ENCODE measurements around the gene ECSIT.
A peak's percentile ranks its signal among the peaks of the same experiment; 100 is the strongest.
"Not testable (repeated sequence)": the region's sequence is repeated elsewhere in the genome, so short reads cannot be mapped to it uniquely, and the experiment has no call there.

ECSIT gene, protein sequence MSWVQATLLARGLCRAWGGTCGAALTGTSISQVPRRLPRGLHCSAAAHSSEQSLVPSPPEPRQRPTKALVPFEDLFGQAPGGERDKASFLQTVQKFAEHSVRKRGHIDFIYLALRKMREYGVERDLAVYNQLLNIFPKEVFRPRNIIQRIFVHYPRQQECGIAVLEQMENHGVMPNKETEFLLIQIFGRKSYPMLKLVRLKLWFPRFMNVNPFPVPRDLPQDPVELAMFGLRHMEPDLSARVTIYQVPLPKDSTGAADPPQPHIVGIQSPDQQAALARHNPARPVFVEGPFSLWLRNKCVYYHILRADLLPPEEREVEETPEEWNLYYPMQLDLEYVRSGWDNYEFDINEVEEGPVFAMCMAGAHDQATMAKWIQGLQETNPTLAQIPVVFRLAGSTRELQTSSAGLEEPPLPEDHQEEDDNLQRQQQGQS

DNA sequence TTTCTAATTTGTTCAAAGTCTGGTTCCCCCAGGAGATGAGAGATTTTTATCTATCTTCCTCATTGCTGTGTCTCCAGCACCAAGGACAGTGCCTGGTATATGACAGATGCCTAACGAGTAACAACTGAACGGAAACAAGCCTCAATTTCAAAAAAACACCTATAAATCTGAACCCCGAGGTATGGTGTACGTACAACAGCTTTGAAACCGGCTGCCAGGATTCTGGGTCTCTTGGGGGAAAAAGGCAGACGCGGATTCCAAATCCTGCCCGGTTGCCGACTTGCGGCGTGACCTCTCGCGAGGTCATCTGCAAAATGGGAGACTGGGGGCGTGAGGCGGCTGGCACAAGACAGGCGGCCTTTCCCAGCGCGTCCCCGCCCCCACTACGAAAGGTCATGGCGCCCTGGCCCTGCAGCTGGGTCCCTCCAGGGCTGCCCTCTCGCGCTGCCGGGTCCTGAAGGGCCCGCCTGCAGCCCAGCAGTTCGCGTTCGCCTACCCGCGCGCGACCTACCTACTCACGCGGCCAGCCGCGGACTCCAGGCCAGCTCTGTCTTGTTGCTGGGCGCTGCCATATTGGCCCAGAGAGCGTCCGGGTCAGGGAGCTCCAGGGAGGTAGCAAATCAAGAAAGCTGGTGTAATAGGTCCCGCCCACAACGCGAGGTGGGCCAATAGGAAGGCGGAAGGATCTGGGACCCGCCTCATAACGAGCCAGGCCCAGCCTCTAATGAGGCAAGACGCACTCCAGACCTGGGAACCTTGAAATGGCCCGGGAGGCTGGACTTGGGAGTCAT is at the start of gene ECSIT:
ECSIT (minus strand) TSS at position 584 of the 791 bp plus-strand sequence. CDS start 9,964 bp downstream, outside the sequence.
- DNase-seq (ENCODE audit: extremely low spot score, insufficient read length, low read depth) (peak; percentile 94), FAIRE-seq (peak; percentile 98)

DNA sequence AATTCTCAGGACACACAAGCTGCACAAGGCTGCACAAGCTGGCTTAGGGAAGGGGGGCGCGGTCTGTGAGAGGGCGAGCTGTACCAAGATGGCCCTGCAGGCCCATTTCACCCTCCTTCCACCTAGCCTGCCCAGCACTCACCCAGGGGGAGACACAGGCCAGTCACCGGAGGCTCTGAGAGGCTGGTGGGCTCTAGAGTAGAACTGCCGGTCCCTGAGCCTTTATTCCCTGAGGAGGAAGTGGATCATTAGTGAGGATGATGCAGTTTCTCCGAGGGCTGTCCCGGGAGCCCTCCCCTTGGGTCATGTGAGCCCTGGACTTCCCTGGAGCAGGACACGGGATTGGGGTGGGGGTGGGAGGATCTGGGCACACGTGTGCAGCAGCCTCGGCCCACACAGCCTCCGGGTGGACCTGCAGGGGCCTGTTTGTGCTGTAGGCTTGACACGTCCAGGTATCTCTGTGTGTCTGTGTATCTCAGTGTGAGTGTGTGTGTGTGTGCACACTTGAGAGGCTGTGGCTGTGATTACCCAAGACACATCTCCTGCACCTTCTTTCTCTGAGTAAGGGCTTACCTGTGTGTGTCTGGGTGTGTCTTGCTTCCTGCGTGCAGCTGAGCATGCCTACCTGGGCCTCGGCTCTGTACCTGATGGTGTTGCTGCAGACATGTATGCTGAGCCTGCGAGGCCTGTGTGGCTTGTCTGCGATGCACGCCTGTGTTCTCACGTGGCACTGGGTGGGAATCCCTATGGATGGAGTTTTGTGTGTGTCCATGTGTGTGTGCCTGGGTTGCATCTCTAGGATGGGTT is 48.7 kb upstream of the ECSIT start, which contains the start of gene ACP5:
ACP5 (minus strand) TSS at position 195 of the 807 bp plus-strand sequence. CDS start 328 bp downstream, outside the sequence.
- no peak for FAIRE-seq
- DNase-seq (ENCODE audit: extremely low spot score, insufficient read length, low read depth) = no peak

DNA sequence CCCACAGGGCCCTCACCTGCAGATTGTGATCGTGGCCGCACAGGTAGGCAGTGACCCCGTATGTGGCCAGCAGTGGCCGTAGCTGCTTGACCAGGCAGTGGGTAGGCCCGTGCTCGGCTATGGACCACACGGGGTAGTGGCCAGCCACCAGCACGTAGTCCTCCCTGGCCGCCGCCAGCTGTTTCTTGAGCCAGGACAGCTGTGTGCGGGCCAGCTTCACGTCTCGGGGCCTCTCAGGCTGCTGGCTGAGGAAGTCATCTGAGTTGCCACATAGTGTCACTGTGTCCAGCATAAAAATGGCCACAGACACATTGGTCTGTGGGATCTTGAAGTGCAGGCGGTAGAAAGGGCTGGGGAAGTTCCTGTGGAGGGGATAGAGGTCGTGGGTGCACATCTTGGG is 47.3 kb upstream of the ECSIT start:
- FAIRE-seq (no peak), DNase-seq (ENCODE audit: extremely low spot score, insufficient read length, low read depth) (no peak)

DNA sequence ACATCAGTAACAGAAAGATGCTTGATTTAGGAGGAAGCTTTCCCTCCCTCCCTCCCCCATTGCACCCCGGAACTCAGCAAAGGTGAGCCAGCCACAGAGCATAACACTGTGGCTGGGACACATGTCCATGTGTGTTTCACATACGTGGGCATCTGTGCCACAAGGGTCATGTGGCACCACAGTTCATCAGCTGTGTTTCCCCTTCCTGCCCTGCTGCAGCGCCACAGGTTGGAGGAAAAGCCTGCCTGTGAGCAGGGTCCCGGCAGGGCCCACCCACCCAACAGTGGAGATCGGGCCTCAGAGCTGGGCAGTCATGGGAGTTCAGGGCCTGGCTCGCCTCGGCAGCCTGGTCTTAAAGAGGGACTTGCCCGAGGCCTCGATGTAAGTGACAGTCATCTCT is 45.8 kb upstream of the ECSIT start:
- DNase-seq (ENCODE audit: extremely low spot score, insufficient read length, low read depth) (no peak), FAIRE-seq (peak; percentile 67)

DNA sequence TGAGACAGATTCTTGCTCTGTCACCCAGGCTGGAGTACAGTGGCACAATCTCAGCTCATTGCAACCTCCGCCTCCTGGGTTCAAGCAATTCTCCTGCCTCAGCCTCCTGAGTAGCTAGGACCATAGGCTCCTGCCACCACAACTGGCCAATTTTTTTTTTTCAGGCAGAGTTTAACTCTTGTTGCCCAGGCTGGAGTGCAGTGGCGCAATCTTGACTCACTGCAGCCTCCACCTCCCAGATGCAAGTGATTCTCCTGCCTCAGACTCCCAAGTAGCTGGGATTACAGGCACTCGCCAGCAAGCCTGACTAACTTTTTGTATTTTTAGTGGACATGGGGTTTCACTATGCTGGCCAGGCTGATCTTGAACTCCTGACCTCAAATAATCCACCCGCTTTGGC is 44.8 kb upstream of the ECSIT start:
- DNase-seq (ENCODE audit: extremely low spot score, insufficient read length, low read depth); FAIRE-seq: not testable (repeated sequence)

DNA sequence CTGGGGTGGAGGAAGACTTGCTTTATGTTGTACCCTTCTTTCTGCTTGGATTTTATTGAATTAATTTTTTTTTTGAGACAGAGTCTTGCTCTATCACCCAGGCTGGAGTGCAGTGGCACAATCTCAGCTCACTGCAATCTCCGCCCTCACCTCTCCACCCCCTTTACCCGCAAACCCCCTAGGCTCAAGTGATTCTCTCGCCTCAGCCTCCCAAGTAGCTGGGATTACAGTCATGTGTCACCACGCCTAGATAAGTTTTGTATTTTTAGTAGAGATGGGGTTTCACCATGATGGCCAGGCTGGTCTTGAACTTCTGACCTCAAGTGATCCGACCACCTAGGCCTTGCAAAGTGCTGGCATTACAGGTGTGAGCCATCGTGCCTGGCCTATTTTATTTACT is 44.4 kb upstream of the ECSIT start:
- not testable (repeated sequence) for FAIRE-seq

DNA sequence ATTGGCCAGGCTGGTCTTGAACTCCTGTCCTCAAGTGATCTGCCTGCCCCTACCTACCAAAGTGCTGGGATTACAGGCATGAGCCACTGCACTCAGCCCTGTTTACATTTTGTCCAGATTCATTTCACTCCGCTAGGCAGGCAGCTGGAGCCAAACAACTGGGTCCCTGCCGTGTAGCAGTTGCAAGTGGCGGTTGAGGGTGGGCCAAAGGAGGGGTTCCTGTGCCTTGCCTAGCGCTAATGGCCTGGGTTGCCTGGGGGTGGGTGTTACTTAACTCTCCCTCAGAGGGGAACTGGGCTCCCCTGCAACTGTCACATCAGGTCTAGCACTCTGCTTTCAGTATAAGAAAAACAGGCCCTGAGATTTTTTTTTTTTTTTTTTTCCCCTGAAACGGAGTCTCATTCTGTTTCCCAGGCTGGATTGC is 41.1 kb upstream of the ECSIT start:
- FAIRE-seq = no peak
- no peak for DNase-seq (ENCODE audit: extremely low spot score, insufficient read length, low read depth)

More for the DNA sequence above, 44.4 kb upstream of the ECSIT start:
- DNase-seq (ENCODE audit: extremely low spot score, insufficient read length, low read depth) = not testable (repeated sequence)

DNA sequence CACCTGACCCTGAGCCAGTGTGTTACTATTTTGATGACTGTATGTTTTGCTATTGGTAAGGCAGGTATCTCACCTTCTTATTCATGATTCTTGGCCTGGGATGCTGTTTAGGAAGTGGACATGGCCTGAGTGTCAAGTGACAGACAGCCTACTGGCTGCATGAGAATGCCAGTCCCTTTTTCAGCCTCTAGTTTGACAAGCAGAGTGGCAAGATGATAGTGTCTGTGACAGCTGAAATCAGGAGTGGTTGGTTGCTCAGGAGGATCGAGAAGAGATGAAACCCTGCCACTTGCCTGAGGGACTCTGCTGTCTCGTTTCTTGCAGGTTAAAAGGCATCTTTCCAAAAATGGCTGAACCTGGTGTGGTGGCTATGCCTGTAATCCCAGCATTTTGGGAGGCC is 37.2 kb upstream of the ECSIT start:
- FAIRE-seq = no peak
- DNase-seq (ENCODE audit: extremely low spot score, insufficient read length, low read depth) = no peak

DNA sequence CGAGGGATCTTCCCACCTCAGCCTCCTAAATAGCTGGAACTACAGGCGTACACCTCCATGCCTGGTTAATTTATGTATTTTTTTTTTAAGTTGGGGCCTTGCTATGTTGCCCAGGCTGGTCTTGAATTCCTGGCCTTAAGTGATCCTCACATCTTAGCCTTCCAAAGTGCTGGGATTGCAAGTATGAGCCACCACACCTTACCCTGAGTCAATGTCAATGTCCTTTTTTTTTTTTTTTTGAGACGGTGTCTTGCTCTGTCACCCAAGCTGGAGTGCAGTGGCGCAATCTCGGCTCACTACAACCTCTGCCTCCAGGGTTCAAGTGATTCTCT is 36.7 kb upstream of the ECSIT start:
- DNase-seq (ENCODE audit: extremely low spot score, insufficient read length, low read depth); FAIRE-seq: not testable (repeated sequence)

DNA sequence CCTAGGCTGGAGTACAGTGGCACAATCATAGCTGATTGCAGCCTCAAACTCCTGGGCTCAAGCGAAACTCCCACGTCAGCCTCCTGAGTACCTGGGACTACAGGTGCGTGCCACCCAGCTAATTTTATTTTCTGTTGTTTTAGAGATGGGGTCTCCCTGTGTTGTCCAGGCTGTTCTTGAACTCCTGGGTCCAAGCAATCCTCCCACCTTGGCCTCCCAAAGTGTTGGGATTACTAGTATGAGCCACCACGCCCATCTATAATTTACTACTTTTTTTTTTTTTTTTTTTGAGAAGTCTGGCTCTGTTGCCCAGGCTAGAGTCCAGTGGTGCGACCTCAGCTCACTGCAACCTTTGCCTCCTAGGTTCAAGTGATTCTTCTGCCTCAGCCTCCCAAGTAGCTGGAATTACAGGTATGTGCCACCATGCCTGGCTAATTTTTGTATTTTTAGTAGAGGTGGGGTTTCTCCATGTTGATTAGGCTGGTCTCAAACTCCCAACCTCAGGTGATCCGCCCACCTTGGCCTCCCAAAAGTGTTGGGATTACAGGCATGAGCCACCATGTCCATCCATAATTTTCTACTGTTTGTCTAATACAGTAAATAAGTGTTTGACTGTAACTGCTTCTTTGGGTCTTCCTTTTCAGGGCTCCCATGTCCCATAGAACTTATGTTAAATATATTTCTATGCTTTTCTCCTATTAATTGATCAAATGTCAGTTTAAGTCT is 35.3 kb upstream of the ECSIT start:
- DNase-seq (ENCODE audit: extremely low spot score, insufficient read length, low read depth); FAIRE-seq: not testable (repeated sequence)

DNA sequence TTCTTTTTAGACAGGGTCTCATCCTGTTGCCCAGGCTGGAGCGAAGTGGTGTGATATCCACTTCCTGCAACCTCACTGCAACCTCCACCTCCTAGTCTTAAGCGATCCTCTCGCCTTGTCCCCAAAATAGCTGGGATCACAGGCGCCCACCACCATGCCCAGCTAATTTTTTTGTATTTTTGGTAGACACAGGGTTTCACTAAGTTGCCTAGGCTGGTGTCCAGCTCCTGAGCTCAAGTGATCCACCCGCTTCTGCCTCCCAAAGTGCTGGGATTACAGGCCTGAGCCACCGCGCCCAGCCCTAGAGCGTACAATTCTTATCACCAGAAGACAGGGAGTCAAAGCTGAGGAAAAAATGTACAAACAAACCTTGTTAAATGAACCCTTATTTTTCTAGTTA is 34.6 kb upstream of the ECSIT start:
- DNase-seq (ENCODE audit: extremely low spot score, insufficient read length, low read depth) (no peak), FAIRE-seq (no peak)

DNA sequence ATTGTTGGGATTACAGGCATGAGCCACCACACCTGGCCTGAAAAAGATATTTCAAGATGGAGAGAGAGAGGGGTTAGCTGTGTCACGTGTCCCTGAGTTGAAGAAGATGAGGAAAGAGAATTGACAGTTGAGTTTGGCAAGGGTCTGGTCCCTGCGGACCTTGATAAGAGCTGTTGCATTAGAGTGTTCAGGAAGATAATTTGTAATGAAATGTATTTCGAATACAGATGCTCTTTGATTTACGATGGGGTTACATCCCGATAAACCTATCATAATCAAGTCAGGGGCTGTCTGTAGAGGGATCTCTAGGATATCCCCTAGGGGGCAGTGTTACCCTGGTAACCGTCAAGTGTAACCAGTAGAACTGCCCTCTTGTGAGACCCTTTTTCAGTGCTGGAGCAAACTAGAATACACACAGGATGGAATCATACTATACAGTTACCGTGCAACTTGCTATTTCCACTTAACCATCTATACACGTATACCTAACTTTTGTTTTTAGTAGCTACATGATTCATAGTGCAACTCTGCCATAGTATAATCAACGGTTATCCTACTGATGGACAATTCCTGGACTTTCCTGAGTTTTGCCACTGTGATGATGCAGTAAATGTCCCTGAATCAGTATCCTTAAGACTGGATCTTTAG is 31.6 kb upstream of the ECSIT start:
- peak; percentile 46 for DNase-seq (ENCODE audit: extremely low spot score, insufficient read length, low read depth)
- FAIRE-seq = peak; percentile 88

DNA sequence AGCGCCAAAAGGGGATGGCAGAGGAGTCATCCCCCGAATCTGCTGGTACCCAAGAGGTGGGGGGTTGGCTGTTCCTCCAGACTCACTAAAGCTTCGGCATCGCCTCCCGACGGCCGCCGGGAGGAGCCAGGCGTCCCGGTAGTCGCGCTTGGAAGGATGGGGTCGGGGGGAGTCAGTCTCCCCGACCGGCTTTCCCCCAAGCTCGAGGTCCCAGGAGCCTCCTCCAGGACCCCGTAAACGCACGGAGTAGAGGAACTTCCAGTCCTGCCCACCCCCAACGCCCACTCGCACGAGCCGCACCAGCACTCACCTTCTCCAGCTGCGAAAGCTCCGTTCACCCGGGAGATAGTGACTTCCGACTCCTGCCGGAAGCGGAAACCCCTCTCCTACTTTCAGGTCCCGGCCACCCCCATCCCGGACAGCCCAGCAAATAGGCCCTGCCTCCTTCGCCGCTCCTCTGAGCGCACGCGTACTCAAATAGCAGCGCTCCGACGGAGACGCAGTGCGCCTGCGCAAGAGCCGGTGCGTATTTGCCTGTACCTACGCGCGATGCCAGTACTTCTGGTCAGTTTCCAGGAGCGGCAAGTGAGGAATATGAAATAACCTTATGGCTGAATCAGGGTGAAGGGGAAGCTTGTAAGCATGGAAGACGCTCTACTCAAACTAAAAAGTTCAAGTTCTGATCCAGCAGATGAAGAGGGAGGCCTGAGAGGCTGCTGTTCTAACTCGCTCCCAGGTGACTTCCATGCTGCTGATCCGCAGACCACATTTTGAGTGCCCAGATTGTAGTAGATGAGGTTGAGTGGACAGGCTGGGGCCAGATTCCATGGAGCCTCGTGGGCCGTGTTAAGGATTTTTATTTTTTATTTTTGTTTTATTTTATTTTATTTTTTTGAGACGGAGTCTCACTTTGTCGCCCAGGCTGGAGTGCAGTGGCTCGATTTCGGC is 30.2 kb upstream of the ECSIT start, which contains the start of gene ELOF1:
ELOF1 (minus strand) TSS at position 350 of the 948 bp plus-strand sequence. CDS start 4,883 bp downstream, outside the sequence.
- peak; percentile 95 for FAIRE-seq
- DNase-seq (ENCODE audit: extremely low spot score, insufficient read length, low read depth) = peak; percentile 94

DNA sequence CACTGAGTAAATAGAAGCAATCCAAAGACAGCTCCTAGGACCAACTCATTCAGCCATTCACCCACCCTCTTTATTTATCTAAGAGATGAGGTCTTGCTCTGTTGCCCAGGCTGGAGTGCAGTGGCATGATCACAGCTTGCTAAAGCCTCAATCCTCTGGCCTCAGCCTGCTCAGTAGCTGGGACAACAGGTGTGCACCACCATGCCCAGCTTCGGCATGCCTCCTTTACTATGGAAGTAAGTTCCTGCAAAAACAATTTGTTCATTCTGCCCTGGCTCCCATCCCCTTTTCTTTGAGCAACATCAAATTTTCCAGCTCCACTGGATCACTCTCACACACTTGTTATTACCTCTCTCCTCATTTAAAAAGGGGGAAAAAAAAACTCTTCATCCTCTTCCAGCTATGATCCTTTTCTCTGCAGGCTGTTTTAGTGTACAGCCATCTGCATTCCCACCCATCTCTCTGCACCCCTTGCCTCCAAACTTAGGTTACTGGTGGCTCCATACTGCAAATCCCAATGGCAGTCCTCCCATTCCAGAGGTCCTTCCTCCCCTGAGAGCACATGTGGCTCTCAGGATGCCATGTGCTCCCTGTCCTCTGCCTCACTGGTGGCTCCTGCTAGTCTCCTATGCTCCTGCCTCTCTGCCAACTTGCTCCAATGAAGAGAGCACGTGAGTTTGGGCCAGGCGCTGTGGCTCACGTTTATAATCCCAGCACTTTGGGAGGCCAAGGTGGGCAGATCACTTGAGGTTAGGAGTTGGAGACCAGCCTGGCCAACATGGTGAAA is 27.9 kb upstream of the ECSIT start:
- no peak for DNase-seq (ENCODE audit: extremely low spot score, insufficient read length, low read depth)

DNA sequence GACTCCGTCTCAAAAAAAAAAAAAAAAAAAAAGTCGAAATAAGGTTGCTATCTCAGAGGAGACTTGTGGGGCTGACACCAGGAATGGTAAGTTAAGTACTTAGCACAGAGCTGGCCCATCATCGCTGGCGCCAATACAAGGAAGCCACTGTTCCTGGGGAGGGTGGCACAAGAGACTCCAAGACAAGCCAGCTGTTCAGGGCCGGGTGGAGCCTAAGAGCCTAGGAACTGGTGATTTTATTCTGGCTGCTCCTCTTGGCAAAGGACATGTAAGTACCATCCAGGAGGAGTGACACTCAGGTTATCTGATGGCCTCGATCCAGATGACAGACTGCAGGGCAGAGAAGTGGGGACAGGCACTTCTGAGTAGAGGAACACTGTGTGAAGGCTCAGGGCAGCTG is 26.3 kb upstream of the ECSIT start:
- FAIRE-seq (no peak), DNase-seq (ENCODE audit: extremely low spot score, insufficient read length, low read depth) (no peak)

More for the DNA sequence above, 27.9 kb upstream of the ECSIT start:
- no peak for FAIRE-seq

DNA sequence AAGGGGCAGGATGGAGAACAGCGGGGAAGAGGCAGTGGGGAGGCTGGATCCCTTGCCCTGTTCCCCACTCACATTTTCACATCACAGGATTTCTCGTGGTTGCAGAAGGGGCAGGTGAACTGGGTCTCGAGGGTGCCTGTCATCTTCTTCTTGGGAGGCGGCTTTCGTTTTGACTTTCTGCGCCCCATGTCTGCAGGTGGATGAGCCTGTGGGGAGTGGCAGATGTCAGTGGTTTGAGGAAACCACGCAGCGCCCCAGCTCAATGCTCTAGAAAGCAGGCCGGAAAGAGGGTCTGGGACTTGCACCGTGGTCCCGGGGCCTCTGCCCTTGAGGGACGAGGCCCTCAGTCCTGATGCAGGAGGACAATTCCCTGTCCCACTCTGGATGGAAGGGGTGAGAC is 25.2 kb upstream of the ECSIT start:
- peak; percentile 85 for FAIRE-seq

More for the DNA sequence above, 25.2 kb upstream of the ECSIT start:
- no peak for DNase-seq (ENCODE audit: extremely low spot score, insufficient read length, low read depth)

Data from GM18507 (cell line).